ENCODE data around the gene SLC35G1.

SLC35G1 gene

GRCh38 chr10:93850031-93851015 is 43.5 kb upstream of the SLC35G1 start:
- Histone ChIP-seq H2AFZ (ENCODE audit: low read length) (no peak overlapping the region), H3K9me3 (ENCODE audit: low read length) (no peaks in the 10 kb centered on the region), H3K79me2 (ENCODE audit: insufficient read depth, low read length) (no peaks in the 10 kb centered on the region), H3K4me2 (ENCODE audit: low read length) (no peak overlapping the region), H3K9ac (ENCODE audit: low read length) (no peak overlapping the region), H3F3A (ENCODE audit: insufficient read depth, low read length) (no peaks in the 10 kb centered on the region), H3K4me1 (ENCODE audit: insufficient read depth, low read length, severe bottlenecking) (no peaks in the 10 kb centered on the region), H3K27me3 (ENCODE audit: insufficient read depth, low read length) (no peaks in the 10 kb centered on the region), H4K20me1 (ENCODE audit: insufficient read depth, low read length) (no peaks in the 10 kb centered on the region), H3K9me2 (ENCODE audit: low read depth, low read length) (no peaks in the 10 kb centered on the region), H3K27ac (ENCODE audit: low read depth, low read length, poor library complexity, severe bottlenecking) (no peak overlapping the region), H3K4me3 (ENCODE audit: low read depth, low read length, poor library complexity, severe bottlenecking) (no peak overlapping the region), H3K36me3 (ENCODE audit: insufficient read depth, low read length) (no peaks in the 10 kb centered on the region)
- no peak for TF ChIP-seq CTCF (IDR thresholded peaks at IDR 0.05; ENCODE audit: low read length)
- TF ChIP-seq EZH2 (IDR thresholded peaks at IDR 0.05; ENCODE audit: borderline replicate concordance, low read length) = no peak

- Histone ChIP-seq H3K9ac (ENCODE audit: low read length) (no peak overlapping the region), H3K79me2 (ENCODE audit: insufficient read depth, low read length) (no peaks in the 10 kb centered on the region), H3K9me3 (ENCODE audit: low read length) (no peaks in the 10 kb centered on the region), H3K4me3 (ENCODE audit: low read depth, low read length, poor library complexity, severe bottlenecking) (no peak overlapping the region), H2AFZ (ENCODE audit: low read length) (no peak overlapping the region), H3K27ac (ENCODE audit: low read depth, low read length, poor library complexity, severe bottlenecking) (no peak overlapping the region), H3K36me3 (ENCODE audit: insufficient read depth, low read length) (no peaks in the 10 kb centered on the region), H3K4me1 (ENCODE audit: insufficient read depth, low read length, severe bottlenecking) (no peaks in the 10 kb centered on the region), H4K20me1 (ENCODE audit: insufficient read depth, low read length) (no peaks in the 10 kb centered on the region), H3K27me3 (ENCODE audit: insufficient read depth, low read length) (no peaks in the 10 kb centered on the region), H3K9me2 (ENCODE audit: low read depth, low read length) (no peaks in the 10 kb centered on the region), H3K4me2 (ENCODE audit: low read length) (no peak overlapping the region), H3F3A (ENCODE audit: insufficient read depth, low read length) (no peaks in the 10 kb centered on the region)
- TF ChIP-seq EZH2 (IDR thresholded peaks at IDR 0.05; ENCODE audit: borderline replicate concordance, low read length) (no peak), CTCF (IDR thresholded peaks at IDR 0.05; ENCODE audit: low read length) (no peak)
Observed at GRCh38 chr10:93851169-93851568, 42.6 kb upstream of the SLC35G1 start.

GRCh38 chr10:93852476-93853095 is 41.2 kb upstream of the SLC35G1 start:
- H3K9ac ChIP-seq (ENCODE audit: low read length) = no peak overlapping the region
- no peak overlapping the region for H3K27ac ChIP-seq (ENCODE audit: low read depth, low read length, poor library complexity, severe bottlenecking)
- H3K27me3 ChIP-seq (ENCODE audit: insufficient read depth, low read length) = no peaks in the 10 kb centered on the region
- no peak overlapping the region for H3K4me3 ChIP-seq (ENCODE audit: low read depth, low read length, poor library complexity, severe bottlenecking)
- no peaks in the 10 kb centered on the region for H3K9me2 ChIP-seq (ENCODE audit: low read depth, low read length)
- no peak overlapping the region for H3K4me2 ChIP-seq (ENCODE audit: low read length)
- no peaks in the 10 kb centered on the region for H4K20me1 ChIP-seq (ENCODE audit: insufficient read depth, low read length)
- H3K4me1 ChIP-seq (ENCODE audit: insufficient read depth, low read length, severe bottlenecking) = no peaks in the 10 kb centered on the region
- H3K79me2 ChIP-seq (ENCODE audit: insufficient read depth, low read length) = no peaks in the 10 kb centered on the region
- H3K9me3 ChIP-seq (ENCODE audit: low read length) = no peaks in the 10 kb centered on the region
- no peaks in the 10 kb centered on the region for H3F3A ChIP-seq (ENCODE audit: insufficient read depth, low read length)
- TF ChIP-seq EZH2 (IDR thresholded peaks at IDR 0.05; ENCODE audit: borderline replicate concordance, low read length) (no peak), CTCF (IDR thresholded peaks at IDR 0.05; ENCODE audit: low read length) (no peak)
- H2AFZ ChIP-seq (ENCODE audit: low read length) = no peak overlapping the region
- no peaks in the 10 kb centered on the region for H3K36me3 ChIP-seq (ENCODE audit: insufficient read depth, low read length)

Data from OCI-LY1 (cell line).